K562 treated with DMSO at 1 percent for 4 hours (cell line): ENCODE data around the gene NTRK2. TPM values are rescaled to one million over a fixed set of nuclear protein-coding genes. Genes with fewer than 3 reads are reported as not detected.

ENCODE experiments used
- total RNA-seq: library from RNA; unstranded; fragments of 300-600 nt; gene quantifications from 2 replicates; pipeline ENCODE4 v1.2.3, GENCODE V29; 2022; ENCODE audit not compliant: insufficient read depth

NTRK2 gene
- total RNA-seq, result not detected in 2 replicates

GRCh38 chr9:84669288-84670137 lies at the start of gene NTRK2:
Gene NTRK2 (plus strand): TSS chr9:84669729. CDS start chr9:84670749, 1,020 bp downstream.

